ENCODE measurements around the gene MYO1D.
"Not testable (repeated sequence)": the region's sequence is repeated elsewhere in the genome, so short reads cannot be mapped to it uniquely, and the experiment has no call there.

Gene MYO1D

DNA sequence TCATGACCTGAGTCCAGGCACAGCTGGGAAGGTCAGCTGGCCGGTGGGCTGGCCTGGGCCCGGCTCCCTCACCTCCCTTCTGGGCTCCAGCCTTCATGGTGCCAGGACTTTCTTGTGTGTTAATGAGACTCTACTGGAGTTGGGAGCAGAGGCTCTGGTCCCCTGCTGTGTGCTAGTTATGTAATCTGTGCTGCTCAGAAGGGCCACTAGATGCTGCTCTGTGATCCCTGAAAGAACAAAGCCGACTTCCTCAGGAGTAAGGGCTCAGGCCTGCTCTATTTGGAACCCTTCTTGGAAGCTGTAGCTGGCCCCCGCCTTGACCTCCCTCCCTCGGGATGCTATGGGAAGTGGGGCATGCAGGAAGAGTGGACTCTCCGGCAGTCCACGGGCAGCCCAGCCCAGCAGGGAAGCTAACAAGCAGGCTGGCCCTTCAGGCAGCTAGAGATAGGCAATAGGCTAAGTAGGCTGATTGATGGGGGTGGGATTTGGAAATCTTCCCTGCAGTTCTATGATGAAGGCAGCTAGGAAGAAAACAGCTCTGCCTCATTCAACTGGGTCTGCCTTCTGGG, 393.4 kb downstream of the MYO1D start:
- peak; percentile 90 for DNase-seq

DNA sequence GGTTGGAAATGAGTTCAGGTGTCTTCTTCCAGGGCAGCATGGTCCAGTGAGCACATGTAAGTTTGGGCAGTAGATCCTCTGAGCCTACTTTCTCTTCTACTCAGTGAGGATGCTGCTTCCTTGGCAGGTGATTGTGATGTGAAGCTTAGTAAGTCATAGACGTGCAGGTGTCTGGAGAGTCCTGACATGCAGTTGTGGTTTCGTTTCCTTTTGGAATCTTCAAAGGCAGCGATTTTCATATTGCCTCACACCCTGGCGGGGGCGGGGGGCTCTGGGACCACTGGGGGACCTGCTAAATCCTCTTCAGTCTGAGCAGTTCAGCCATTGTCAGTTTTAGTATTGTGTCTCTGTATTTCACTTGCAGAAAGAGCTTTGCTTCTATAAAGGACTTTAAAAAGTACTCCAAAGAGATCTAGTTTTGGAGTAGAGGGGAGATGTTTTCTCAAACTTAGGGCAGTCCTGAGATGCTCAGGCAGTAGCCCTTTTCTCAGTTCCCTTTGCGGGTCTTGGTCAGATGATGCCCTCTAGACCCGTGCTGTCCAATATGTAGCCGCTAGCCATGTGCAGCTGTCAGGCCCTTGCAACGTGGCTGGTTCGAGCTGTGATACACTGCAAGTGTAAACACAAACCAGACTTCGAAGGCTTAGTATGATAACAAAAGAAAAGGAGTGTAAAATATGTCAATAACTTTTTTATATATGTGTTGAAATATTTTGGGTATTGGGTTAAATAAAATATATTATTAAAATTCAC, 394.2 kb downstream of the MYO1D start:
- no peak for DNase-seq

GRCh38 chr17:32481193-32481592, 395.7 kb downstream of the MYO1D start:
- DNase-seq = no peak

GRCh38 chr17:32479074-32479617, 397.8 kb downstream of the MYO1D start:
- no peak for DNase-seq

DNA sequence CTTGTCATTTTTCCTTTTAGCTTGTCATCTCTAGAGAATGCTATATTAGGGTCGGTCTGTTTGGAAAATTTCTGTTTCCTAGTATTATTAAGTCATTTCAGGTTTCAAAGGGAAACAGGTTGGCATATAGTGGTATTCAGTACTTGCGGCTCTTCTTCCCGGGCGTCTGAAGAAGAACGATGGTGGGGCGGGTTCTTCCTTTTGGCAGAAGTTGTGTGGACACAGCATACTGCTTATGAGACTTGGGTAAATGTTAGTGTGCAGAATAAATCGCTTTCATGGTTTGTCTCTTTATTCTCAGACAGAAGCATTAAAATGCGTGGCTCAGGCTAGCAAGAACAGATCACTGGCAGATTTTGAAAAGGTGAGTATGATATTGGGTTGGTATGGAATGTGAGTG, 399.7 kb downstream of the MYO1D start:
- DNase-seq = no peak

DNA sequence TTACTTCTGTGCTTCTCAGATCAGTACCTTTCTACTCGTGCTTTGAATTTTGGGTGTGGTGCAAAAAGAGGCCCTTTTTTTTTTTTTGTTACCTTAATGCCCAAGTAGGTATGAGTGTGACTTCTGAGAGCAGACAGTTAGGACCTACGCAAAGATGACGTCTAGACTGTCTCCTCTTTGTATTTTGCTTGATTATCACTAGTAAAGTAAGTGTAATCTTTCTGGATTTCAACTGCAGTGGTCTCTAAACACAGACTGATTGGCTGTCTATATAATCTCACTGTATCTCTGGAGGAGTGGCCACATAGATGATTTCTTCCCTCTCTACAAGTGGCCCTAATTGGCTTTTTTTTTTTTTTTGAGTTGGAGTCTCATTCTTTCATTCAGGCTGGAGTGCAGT, 401.7 kb downstream of the MYO1D start:
- DNase-seq = no peak

- no peak for DNase-seq
Measured at GRCh38 chr17:32471652-32472051, 405.3 kb downstream of the MYO1D start.

GRCh38 chr17:32470405-32471167, 406.3 kb downstream of the MYO1D start:
- no peak for DNase-seq

DNA sequence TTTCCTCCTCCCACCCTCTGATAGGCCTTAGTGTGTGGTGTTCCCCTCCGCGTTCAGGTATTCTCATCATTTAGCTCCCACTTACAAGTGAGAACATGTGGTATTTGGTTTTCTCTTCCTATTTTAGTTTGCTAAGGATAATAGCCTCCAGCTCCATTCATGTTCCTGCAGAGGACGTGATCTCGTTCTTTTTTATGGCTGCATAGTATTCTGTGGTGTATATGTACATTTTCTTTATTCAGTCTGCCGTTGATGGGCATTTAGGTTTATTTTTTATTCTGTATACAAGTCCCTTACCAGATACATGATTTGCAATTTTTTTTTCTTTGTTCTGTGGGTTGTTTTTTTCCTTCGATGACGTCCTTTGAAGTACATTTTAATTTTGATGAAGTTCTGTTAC, 409.0 kb downstream of the MYO1D start:
- DNase-seq = no peak

DNA sequence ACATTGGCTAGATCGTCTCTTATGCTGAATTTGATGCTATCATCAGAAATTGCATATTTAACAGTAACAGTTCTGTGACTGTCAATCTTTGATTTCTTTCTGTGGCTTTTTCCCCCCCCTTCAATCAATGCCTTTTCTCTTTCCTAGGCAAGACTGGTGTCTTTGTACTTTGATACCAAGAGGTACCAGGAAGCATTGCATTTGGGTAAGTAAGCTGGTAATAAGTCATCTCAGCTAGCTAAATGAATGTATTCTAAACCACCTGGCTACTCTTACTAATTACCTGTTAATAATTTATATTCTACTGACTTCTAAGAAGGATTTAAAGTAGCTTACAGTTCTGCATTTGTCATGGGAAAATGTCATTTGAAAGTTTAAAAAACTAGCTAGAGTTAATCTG, 412.6 kb downstream of the MYO1D start:
- DNase-seq = no peak

DNA sequence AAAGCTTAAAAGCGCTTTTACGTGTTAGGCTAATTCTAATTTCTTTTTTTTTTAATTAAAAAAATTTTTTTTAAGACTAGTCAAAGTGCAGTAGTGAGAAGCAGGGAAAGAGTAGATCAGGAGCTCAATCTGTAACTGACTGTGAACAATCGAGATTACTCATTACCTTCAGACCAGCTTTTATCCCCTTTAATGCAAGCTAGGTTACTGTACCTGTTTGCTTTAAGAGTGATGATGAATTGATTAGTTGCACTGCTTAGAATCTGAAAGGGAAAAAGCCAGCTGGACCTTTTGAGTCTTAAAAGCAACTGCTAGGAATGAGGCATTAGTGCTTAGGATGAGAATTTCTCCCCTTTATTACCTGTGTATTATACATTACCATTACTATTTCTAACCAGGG, 413.6 kb downstream of the MYO1D start:
- DNase-seq = no peak

DNA sequence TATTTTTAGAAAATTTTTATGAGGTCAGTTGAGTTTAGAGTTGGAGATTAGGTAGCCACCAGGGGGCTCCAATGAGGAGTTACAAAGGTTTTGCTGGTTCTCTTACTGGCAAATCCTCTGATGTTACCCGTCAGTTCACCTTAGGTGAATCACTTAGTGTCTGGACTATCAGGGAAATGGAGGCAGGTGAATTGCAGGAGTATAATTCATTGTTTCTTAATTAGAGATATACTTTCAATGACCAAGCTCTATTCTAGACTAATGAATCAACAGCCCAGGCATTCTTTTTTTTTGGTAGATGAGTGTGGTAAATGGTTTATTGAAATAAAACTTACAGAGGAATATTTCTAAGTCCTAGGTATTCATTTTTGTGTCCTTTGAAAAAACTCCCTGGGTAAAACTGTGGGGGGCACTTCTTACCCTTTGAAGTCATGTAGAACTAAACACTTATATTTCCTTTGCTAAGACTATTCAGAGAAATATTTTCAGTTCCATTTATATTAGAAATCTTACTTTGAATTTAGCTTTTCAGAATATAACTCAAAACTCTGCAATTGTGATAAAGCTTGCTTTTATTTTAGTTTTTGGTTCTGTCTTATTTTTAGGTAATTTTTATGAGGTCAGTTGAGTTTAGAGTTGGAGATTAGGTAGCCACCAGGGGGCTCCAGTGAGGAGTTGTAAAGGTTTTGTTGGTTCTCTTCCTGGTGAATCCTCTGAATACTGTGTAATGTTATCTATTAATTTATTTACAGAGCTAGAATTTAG, 414.9 kb downstream of the MYO1D start:
- peak; percentile 34 for DNase-seq

GRCh38 chr17:32461498-32461852, 415.4 kb downstream of the MYO1D start:
- no peak for DNase-seq

DNA sequence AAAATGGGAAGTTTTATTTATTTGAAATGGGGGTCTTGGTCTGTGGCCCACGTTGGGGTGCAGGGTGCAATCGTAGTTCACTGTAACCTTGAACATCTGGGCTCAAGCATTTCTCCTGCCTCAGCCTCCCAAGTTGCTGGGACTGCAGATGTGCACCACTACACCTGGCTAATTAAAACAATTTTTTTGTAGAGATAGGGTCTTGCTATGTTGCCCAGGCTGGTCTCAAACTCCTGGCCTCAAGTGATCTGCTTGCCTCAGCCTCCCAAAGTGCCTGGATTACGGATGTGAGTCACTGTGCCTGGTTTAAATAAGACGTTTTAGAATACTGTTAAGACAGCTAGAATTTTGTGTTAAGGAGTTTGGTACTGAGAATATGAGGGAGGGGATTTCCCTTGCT, 416.9 kb downstream of the MYO1D start:
- DNase-seq = no peak

- DNase-seq = no peak
Measured at GRCh38 chr17:32458371-32458770, 418.6 kb downstream of the MYO1D start.

GRCh38 chr17:32453370-32453769, 423.6 kb downstream of the MYO1D start:
- DNase-seq = no peak

DNA sequence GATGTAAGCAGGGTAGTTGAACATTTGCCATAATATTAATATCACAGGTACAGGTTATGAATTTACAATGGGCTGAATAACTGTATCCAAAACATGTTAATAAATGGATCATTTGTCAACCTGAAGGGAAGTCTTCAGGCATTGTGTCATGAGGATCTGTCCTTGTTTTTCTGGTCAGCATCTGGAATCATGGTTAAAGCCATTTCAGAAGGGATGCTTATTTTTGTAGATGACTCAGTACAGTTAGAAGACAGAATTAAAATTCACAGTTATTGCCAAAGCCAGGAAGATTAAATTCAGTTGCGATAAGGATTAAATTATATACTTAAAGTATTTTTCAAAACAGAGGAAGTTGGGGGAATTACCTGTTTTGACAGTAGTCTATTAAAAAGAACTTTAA, 424.6 kb downstream of the MYO1D start:
- no peak for DNase-seq

DNA sequence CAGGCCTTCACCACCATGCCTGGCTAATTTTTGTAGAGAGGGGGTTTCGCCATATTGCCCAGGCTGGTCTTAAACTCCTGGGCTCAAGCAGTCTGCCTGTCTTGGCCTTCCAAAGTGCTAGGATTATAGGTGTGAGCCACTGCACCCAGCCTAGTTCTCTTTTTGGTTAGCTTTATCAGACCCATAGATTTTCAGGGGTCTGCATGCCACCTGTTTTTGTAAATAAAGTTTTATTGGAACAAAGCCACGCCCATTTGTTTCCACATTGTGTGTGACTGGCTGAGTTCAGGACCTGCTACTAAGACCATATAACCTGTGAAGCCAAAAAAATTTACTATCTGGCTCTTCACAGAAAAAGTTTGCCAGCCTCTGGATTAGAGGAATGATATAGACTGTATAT, 425.0 kb downstream of the MYO1D start:
- DNase-seq = no peak

DNA sequence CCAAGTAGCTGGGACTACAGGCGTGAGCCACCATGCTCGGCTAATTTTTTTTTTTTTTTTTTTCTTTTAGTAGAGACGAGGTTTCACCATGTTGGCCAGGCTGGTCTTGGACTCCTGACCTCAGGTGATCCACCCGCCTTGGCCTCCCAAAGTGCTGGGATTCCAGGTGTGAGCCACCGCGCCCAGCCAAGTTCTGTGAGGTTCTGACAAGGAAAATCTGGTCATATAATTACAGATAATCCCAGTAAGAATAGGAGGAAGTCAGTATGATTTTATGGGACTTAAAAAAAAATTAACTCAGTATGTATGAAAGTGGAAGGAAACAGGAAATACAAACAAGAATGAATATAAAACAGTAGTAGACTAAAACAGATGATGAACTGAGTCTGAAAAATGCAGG, 426.5 kb downstream of the MYO1D start:
- DNase-seq = not testable (repeated sequence)

DNA sequence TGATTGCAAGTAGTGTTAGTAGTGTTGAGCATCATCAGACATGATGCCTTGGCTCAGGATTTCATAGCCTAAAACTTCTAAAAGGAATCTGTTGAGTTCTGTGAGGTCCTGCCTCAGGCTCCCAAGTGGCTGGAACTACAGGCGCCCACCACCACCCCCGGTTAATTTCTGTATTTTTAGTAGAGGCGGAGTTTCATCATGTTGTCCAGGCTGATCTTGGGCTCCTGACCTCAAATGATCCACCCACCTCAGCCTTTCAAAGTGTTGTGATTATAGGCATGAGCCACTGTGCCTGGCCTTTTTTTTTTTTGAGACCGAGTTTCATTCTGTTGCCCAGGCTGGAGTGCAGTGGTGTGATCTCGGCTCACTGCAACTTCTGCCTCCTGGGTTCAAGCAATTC, 427.0 kb downstream of the MYO1D start:
- no peak for DNase-seq

GRCh38 chr17:32446949-32447348, 430.0 kb downstream of the MYO1D start:
- DNase-seq = no peak

- no peak for DNase-seq
Measured at GRCh38 chr17:32445971-32446370, 431.0 kb downstream of the MYO1D start.

- DNase-seq = no peak
Measured at GRCh38 chr17:32445497-32445896, 431.4 kb downstream of the MYO1D start.

Data from midbrain (tissue), 1 donor.